Measurements from ENCODE around the gene SEPTIN7.
A peak's percentile ranks its signal among the peaks of the same experiment; 100 is the strongest.

The SEPTIN7 gene

DNA sequence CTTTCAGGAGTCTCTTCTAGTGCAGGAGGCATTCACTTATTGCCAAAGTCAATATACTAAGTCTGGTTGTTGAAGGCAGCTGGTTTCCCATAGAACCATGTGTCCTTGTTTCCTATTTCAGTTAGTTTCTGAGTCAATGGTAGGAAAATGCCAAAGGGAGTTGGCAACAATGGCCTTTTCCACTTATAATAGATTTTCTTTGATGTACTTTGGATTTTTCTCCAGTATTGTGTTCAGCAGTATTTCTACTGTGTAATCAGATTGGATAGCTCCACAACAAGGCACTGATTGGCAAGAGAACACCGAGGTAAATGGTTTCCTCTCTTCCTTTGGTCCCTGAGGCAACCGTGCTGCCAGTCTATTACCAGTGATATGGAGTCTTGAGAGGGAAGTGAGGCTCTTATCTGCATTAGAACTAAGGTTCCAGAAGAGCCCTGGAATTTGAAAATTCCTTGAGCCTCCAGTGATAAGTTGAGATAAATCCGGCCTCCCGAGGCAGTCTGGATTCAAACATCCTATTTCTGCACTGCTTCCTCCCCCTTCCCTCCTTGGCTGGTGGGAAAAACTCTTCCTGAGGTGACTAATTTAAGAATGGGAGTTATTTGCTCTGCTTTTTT is 7.9 kb upstream of the SEPTIN7 start:
- H3K27ac Mint-ChIP-seq: peak overlapping the region in 2 of 3 experiments; percentile 4 to 28
- peaks cover 14% of the 10 kb centered on the region for H3K4me1 Mint-ChIP-seq
- no peak overlapping the region for H3K4me3 Mint-ChIP-seq
- H3K9me3 Mint-ChIP-seq: peaks cover 9% of the 10 kb centered on the region
- H3K27me3 Mint-ChIP-seq (ENCODE audit: low read depth): no peaks in the 10 kb centered on the region
- no peak for TF ChIP-seq CTCF (IDR thresholded peaks at IDR 0.05; ENCODE audit: unreplicated experiment in 3 of 3)
- no peaks in the 10 kb centered on the region for H3K36me3 Mint-ChIP-seq (ENCODE audit: low read depth)

DNA sequence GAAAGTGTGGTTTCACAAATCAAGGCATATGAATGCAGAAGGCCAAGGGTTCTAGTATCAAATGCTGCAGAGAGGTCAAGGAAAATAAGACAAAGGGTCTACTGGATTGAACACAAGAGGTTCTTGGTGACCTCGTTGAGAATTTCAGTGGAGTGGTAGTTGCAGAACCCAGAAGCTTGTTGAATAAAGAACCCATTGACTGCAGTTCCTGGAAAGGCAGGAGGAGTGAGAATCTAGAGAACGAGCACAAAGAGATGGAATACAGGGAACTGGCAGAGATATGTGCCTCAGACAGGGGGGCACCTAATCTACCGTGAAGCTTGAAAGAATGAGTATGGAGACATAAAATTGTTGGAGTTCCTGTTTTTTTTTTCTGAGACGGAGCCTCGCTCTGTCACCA is 3.5 kb upstream of the SEPTIN7 start:
- Mint-ChIP-seq H3K27me3 (ENCODE audit: low read depth) (no peaks in the 10 kb centered on the region), H3K4me3 (peak overlapping the region in 2 of 3 experiments; percentile 42 to 58), H3K36me3 (ENCODE audit: low read depth) (no peaks in the 10 kb centered on the region), H3K4me1 (peaks cover 24% of the 10 kb centered on the region), H3K27ac (peak overlapping the region in 2 of 3 experiments; percentile 0 to 23), H3K9me3 (no peaks in the 10 kb centered on the region)
- no peak for TF ChIP-seq CTCF (IDR thresholded peaks at IDR 0.05; ENCODE audit: unreplicated experiment in 3 of 3)

- H3K27me3 Mint-ChIP-seq (ENCODE audit: low read depth): no peaks in the 10 kb centered on the region
- no peaks in the 10 kb centered on the region for H3K9me3 Mint-ChIP-seq
- peaks cover 7% of the 10 kb centered on the region for H3K36me3 Mint-ChIP-seq (ENCODE audit: low read depth)
- H3K4me3 Mint-ChIP-seq: peak overlapping the region; percentile 93 to 99 (median 98)
- TF ChIP-seq CTCF (IDR thresholded peaks at IDR 0.05; ENCODE audit: unreplicated experiment in 3 of 3): no peak
- peaks cover 39% of the 10 kb centered on the region for H3K4me1 Mint-ChIP-seq
- H3K27ac Mint-ChIP-seq: peak overlapping the region; percentile 100
These were observed 775 bp upstream of the SEPTIN7 start for GRCh38 chr7:35799846-35800717.

GRCh38 chr7:35801392-35802101 is 690 bp downstream of the SEPTIN7 start:
- Mint-ChIP-seq H3K4me3 (peak overlapping the region; percentile 98 to 99 (median 99)), H3K27me3 (ENCODE audit: low read depth) (no peaks in the 10 kb centered on the region), H3K9me3 (no peaks in the 10 kb centered on the region), H3K27ac (peak overlapping the region; percentile 100), H3K4me1 (peaks cover 52% of the 10 kb centered on the region), H3K36me3 (ENCODE audit: low read depth) (peaks cover 12% of the 10 kb centered on the region)
- TF ChIP-seq CTCF (IDR thresholded peaks at IDR 0.05; ENCODE audit: unreplicated experiment in 3 of 3): peak; percentile 74 to 75 (median 75)

DNA sequence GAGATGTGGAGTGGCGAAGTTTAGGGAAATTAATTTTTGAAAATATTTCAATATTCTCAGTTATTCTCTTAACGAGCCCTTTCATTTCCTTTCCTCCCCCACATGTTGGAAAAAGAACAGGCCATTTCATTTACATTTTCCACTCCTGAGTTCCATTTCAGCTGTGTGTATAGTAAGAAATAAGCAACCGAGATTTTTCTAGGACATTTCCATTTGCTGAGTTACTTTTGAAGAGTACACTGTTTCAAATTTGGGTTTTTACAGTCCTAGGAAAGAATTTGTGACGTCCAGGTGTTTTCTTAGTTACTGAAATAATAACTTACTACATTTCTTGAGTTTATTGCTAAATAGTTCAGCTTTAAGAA is 1.2 kb downstream of the SEPTIN7 start:
- H3K36me3 Mint-ChIP-seq (ENCODE audit: low read depth): peaks cover 12% of the 10 kb centered on the region
- H3K4me3 Mint-ChIP-seq: peak overlapping the region; percentile 98 to 99 (median 99)
- no peak for TF ChIP-seq CTCF (IDR thresholded peaks at IDR 0.05; ENCODE audit: unreplicated experiment in 3 of 3)
- peak overlapping the region; percentile 92 to 100 (median 99) for H3K27ac Mint-ChIP-seq
- H3K27me3 Mint-ChIP-seq (ENCODE audit: low read depth): no peaks in the 10 kb centered on the region
- peaks cover 53% of the 10 kb centered on the region for H3K4me1 Mint-ChIP-seq
- no peaks in the 10 kb centered on the region for H3K9me3 Mint-ChIP-seq

Measured in nephron (organoid).